ENCODE data around the gene GLRA1. TPM values are rescaled to one million over a fixed set of nuclear protein-coding genes. Genes with fewer than 3 reads are reported as not detected.
"Not testable (repeated sequence)": the region's sequence is repeated elsewhere in the genome, so short reads cannot be mapped to it uniquely, and the experiment has no call there.

Gene GLRA1
- total RNA-seq, 1 donor from 2014 or later: not detected

GRCh38 chr5:151847871-151848270, 76.8 kb downstream of the GLRA1 start:
- ATAC-seq: no peak
- Histone ChIP-seq H3K4me1 (no peaks in the 10 kb centered on the region), H3K36me3 (no peaks in the 10 kb centered on the region), H3K9me3 (no peaks in the 10 kb centered on the region), H3K27me3 (ENCODE audit: low read depth) (no peaks in the 10 kb centered on the region), H3K4me3 (no peak overlapping the region), H3K27ac (no peak overlapping the region)
- no peak for TF ChIP-seq CTCF (IDR thresholded peaks at IDR 0.05)
- no peak for DNase-seq
- intact Hi-C loops (cut with DNase I): no loop called here

GRCh38 chr5:151846765-151847164, 77.9 kb downstream of the GLRA1 start:
- intact Hi-C loops (cut with DNase I): no loop called here

GRCh38 chr5:151832843-151833242, 91.8 kb downstream of the GLRA1 start:
- H3K4me1 ChIP-seq; intact Hi-C loops (cut with DNase I); H3K27me3 ChIP-seq (ENCODE audit: low read depth); H3K36me3 ChIP-seq; ATAC-seq; H3K4me3 ChIP-seq; H3K27ac ChIP-seq; DNase-seq: not testable (repeated sequence)
- H3K9me3 ChIP-seq: peaks cover 46% of the 10 kb centered on the region

More at GRCh38 chr5:151846765-151847164, 77.9 kb downstream of the GLRA1 start:
- no peak for DNase-seq
- Histone ChIP-seq H3K36me3 (no peaks in the 10 kb centered on the region), H3K27ac (no peak overlapping the region), H3K27me3 (ENCODE audit: low read depth) (no peaks in the 10 kb centered on the region), H3K9me3 (no peaks in the 10 kb centered on the region), H3K4me1 (no peaks in the 10 kb centered on the region), H3K4me3 (no peak overlapping the region)
- no peak for TF ChIP-seq CTCF (IDR thresholded peaks at IDR 0.05)
- no peak for ATAC-seq

GRCh38 chr5:151829370-151829769, 95.3 kb downstream of the GLRA1 start:
- peaks cover 13% of the 10 kb centered on the region for H3K9me3 ChIP-seq
- no peak for DNase-seq
- intact Hi-C loops (cut with DNase I): loop anchor here (10.0 kb wide), 1 partner anchor 315 kb away; no protein-coding TSS in a partner anchor

GRCh38 chr5:151825445-151825844, 99.2 kb downstream of the GLRA1 start:
- Histone ChIP-seq H3K4me3 (no peak overlapping the region), H3K36me3 (peaks cover 11% of the 10 kb centered on the region)
- DNase-seq: no peak

More at GRCh38 chr5:151829370-151829769, 95.3 kb downstream of the GLRA1 start:
- Histone ChIP-seq H3K27me3 (ENCODE audit: low read depth) (no peaks in the 10 kb centered on the region), H3K36me3 (peaks cover 8% of the 10 kb centered on the region), H3K27ac (no peak overlapping the region), H3K4me3 (no peak overlapping the region), H3K4me1 (no peaks in the 10 kb centered on the region)
- no peak for TF ChIP-seq CTCF (IDR thresholded peaks at IDR 0.05)
- no peak for ATAC-seq

More at GRCh38 chr5:151825445-151825844, 99.2 kb downstream of the GLRA1 start:
- Histone ChIP-seq H3K9me3 (no peaks in the 10 kb centered on the region), H3K4me1 (no peaks in the 10 kb centered on the region), H3K27ac (no peak overlapping the region), H3K27me3 (ENCODE audit: low read depth) (no peaks in the 10 kb centered on the region)
- intact Hi-C loops (cut with DNase I): loop anchor here (10.0 kb wide), 1 partner anchor 319 kb away; no protein-coding TSS in a partner anchor
- TF ChIP-seq CTCF (IDR thresholded peaks at IDR 0.05): peak; percentile 77
- peak; percentile 68 to 78 for ATAC-seq

Data from lower lobe of right lung (tissue), 2 donors.